Stimulated activated CD8-positive, alpha-beta memory T cell treated with anti-CD3 and anti-CD28 coated beads, Interleukin-4, amount 100 ng/mL, for 4 hours (primary cell): ENCODE measurements around the gene EPN2.

ENCODE experiments used
- DNase-seq, 2 donors: peaks; one replicate each; pipeline ENCODE4 v3.0.0-alpha.2; 2020; ENCODE audit warnings: low read depth in 2 of 2, low spot score in 1 of 2

EPN2 gene

DNA sequence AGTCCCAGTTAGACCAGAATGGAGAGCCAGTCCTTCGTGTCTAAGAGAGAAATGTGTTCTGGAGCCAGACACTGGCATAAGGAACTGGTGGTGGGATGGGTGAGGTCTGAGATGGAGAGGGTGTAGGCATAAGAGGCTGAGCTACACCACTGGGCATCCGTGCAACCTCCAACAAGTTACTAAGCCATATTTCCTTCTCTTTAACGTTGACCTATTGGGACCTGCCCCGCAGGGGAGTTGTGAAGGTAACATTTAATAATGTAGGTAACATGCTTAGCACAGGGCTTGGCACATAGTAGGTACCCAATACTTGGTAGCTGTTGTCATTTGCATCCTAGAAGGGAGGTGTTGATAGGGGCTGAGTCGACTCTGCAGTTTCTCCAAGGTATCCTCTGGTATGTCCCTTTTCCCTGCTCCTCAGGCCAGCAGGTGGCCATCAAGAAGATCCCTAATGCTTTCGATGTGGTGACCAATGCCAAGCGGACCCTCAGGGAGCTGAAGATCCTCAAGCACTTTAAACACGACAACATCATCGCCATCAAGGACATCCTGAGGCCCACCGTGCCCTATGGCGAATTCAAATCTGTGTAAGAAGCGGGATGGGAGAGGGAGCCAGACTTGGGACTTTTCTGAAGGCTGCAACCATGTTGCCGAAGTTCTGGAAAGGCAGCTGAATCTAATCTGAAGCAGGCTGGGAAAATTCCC, 142.3 kb downstream of the EPN2 start:
- no peak for DNase-seq

DNA sequence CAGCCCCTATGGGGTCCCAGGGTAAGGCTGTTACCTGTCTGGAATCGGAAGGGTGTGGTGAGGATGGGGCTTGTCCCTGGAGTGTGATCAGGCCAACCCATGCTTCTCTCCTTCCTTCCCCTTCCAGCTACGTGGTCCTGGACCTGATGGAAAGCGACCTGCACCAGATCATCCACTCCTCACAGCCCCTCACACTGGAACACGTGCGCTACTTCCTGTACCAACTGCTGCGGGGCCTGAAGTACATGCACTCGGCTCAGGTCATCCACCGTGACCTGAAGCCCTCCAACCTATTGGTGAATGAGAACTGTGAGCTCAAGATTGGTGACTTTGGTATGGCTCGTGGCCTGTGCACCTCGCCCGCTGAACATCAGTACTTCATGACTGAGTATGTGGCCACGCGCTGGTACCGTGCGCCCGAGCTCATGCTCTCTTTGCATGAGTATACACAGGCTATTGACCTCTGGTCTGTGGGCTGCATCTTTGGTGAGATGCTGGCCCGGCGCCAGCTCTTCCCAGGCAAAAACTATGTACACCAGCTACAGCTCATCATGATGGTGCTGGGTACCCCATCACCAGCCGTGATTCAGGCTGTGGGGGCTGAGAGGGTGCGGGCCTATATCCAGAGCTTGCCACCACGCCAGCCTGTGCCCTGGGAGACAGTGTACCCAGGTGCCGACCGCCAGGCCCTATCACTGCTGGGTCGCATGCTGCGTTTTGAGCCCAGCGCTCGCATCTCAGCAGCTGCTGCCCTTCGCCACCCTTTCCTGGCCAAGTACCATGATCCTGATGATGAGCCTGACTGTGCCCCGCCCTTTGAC, 143.5 kb downstream of the EPN2 start:
- no peak for DNase-seq

DNA sequence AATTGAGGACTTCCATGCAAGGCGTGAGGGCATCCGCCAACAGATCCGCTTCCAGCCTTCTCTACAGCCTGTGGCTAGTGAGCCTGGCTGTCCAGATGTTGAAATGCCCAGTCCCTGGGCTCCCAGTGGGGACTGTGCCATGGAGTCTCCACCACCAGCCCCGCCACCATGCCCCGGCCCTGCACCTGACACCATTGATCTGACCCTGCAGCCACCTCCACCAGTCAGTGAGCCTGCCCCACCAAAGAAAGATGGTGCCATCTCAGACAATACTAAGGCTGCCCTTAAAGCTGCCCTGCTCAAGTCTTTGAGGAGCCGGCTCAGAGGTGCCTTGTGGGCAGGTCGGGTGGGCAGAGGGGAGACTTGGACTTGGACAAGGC, 144.2 kb downstream of the EPN2 start:
- DNase-seq, result no peak

DNA sequence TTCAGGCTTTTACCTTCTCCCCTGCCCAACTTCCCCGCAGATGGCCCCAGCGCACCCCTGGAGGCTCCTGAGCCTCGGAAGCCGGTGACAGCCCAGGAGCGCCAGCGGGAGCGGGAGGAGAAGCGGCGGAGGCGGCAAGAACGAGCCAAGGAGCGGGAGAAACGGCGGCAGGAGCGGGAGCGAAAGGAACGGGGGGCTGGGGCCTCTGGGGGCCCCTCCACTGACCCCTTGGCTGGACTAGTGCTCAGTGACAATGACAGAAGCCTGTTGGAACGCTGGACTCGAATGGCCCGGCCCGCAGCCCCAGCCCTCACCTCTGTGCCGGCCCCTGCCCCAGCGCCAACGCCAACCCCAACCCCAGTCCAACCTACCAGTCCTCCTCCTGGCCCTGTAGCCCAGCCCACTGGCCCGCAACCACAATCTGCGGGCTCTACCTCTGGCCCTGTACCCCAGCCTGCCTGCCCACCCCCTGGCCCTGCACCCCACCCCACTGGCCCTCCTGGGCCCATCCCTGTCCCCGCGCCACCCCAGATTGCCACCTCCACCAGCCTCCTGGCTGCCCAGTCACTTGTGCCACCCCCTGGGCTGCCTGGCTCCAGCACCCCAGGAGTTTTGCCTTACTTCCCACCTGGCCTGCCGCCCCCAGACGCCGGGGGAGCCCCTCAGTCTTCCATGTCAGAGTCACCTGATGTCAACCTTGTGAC, 144.7 kb downstream of the EPN2 start:
- no peak for DNase-seq

DNA sequence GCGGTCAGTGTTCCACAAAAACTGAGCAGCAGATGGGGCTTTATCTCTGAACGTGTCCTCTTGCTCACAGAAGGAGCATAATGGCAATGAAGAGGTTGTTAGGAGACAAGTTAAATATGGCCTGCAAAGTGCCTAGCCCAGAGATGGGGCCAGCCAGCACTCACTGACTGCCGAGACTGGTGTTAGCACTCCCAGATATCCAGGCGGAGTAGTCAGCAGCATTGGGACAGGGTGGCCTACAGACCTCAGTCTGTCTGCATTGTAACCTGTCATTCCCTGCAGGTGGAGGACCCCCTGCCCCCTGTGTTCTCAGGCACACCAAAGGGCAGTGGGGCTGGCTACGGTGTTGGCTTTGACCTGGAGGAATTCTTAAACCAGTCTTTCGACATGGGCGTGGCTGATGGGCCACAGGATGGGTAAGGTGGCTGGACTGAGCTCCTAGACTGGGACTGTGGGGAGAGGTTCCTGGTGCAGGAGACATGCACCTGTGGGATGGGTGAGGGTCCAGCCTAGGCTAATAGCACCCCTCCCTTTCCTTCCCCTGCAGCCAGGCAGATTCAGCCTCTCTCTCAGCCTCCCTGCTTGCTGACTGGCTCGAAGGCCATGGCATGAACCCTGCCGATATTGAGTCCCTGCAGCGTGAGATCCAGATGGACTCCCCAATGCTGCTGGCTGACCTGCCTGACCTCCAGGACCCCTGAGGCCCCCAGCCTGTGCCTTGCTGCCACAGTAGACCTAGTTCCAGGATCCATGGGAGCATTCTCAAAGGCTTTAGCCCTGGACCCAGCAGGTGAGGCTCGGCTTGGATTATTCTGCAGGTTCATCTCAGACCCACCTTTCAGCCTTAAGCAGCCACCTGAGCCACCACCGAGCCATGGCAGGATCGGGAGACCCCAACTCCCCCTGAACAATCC, 145.6 kb downstream of the EPN2 start:
- DNase-seq, result no peak

DNA sequence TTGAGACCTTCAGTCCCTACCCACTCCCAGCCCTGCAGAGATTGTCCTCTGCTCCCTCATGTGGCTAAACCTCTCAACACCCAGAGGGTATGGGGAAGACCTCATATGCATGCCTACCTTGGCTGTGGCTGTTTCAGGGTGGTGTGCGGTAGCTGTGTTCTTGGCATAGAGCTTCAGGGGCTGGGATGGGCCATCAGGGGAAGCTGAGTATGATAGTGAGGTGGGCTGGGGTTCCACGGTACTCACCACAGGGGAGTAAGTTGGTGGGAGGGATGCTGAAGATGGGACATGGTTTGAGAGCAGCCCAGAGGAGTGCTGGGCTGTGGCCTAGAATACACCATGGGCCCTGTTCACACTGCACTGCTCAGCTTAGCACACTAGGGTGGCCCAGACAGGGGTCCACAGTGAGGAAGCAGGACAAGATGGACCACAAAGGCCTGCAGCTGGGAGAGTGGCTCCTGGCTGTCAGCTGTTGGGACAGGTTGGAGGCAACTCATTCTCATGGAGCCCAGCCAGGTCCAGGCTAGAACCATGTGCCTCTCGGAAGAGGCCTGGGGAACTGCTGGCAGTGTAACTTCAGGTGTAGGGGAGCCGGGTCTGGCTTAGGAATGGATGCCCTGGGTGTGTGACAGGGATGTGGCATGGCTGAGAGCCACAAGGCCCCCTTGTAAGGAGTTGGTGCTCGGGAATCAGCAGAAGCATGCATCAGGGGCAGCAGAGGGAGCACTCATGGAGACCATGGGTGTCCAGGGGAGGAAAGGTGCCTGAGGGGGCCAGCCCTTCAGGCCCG, 146.7 kb downstream of the EPN2 start:
- no peak for DNase-seq

DNA sequence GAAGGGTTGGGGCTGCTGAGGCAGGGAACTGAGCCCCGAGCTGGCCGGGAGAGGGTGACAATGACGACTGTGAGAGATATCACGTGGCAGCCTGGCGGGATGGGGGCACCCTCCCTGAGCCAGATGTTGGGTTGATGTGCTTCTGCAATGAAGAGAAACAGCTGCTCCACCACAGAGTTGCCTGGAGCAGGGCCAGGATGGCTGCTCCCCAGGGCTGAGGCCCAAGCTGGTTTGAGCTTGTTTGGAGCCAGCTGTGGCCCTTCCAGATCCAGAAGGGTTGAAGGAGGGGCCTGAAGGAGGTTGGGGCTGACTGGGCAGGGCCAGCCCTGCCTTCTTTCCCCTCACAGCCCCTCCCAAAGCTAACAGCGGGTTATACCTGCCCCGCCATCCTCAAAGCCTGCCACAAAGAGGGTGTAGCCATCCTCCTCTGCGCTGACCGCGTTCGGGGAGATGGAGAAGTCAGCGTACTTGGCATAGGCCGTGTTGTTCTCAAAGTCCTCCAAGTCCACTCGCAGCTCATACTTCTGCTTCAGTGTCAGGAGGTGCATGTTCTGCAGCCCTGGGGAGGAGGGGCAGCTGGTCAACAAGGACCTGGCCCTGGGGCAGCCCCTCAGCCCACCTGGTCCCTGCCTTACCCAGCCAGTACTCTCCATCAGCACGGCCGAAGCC, 147.7 kb downstream of the EPN2 start:
- no peak for DNase-seq

DNA sequence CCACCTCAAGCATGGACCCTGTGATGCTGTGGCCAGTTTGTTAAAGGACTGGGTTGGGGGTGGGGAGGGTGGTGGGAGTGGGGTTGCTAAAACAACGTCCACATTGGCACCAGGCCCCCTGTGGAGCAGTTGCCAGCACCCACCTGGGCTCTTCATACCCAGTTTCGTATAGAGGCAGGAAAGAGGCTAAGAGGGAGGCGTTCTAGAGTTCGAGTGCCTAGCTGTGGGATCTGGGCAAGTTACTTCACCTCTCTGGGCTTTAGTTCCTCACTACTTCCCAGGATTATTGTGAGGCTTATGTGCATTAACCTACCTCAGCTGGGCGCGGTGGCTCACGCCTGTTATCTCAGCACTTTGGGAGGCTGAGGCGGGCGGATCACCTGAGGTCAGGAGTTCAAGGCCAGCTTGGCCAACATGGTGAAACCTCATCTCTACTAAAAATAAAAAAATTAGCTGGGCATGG, 148.4 kb downstream of the EPN2 start:
- no peak for DNase-seq
